ENCODE results near the gene DIMT1.

DNA sequence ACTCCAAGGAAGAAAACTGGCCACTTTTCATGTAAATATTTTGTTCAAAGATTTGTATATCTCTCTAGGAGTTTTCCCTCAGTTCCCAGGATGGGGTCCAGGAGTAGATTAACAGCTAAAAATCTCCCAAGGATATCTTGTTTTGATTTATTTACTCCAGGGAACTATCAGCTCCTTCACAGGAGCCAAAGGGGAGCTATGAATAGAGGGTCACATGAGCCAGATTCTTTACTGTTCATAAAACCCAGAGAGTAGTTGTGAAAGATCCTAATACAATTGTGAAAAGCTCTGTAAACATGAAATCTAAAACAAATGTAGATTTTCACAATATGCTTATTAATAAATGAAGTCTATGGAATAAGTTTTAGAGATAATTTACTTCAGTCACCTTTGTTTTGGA lies 16.9 kb downstream of the DIMT1 start:
- TF ChIP-seq, protein P1, sequence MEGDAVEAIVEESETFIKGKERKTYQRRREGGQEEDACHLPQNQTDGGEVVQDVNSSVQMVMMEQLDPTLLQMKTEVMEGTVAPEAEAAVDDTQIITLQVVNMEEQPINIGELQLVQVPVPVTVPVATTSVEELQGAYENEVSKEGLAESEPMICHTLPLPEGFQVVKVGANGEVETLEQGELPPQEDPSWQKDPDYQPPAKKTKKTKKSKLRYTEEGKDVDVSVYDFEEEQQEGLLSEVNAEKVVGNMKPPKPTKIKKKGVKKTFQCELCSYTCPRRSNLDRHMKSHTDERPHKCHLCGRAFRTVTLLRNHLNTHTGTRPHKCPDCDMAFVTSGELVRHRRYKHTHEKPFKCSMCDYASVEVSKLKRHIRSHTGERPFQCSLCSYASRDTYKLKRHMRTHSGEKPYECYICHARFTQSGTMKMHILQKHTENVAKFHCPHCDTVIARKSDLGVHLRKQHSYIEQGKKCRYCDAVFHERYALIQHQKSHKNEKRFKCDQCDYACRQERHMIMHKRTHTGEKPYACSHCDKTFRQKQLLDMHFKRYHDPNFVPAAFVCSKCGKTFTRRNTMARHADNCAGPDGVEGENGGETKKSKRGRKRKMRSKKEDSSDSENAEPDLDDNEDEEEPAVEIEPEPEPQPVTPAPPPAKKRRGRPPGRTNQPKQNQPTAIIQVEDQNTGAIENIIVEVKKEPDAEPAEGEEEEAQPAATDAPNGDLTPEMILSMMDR (tag by site-specific recombination; IDR thresholded peaks at IDR 0.05), result no peak
- no peak for TF ChIP-seq ZBTB1 (tag by site-specific recombination; IDR thresholded peaks at IDR 0.05)
- no peak for TF ChIP-seq ZNF747 (tag by site-specific recombination; IDR thresholded peaks at IDR 0.05)
- TF ChIP-seq ZNF174 (tag by site-specific recombination; IDR thresholded peaks at IDR 0.05), result no peak
- TF ChIP-seq KLF8 (tag by site-specific recombination; IDR thresholded peaks at IDR 0.05), result no peak
- no peak for TF ChIP-seq YY1 (tag by site-specific recombination; IDR thresholded peaks at IDR 0.05)
- no peak for TF ChIP-seq ZNF416 (tag by site-specific recombination; IDR thresholded peaks at IDR 0.05)
- TF ChIP-seq, protein P2, sequence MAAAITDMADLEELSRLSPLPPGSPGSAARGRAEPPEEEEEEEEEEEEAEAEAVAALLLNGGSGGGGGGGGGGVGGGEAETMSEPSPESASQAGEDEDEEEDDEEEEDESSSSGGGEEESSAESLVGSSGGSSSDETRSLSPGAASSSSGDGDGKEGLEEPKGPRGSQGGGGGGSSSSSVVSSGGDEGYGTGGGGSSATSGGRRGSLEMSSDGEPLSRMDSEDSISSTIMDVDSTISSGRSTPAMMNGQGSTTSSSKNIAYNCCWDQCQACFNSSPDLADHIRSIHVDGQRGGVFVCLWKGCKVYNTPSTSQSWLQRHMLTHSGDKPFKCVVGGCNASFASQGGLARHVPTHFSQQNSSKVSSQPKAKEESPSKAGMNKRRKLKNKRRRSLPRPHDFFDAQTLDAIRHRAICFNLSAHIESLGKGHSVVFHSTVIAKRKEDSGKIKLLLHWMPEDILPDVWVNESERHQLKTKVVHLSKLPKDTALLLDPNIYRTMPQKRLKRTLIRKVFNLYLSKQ (tag by site-specific recombination; IDR thresholded peaks at IDR 0.05; ENCODE audit: borderline replicate concordance), result no peak
- TF ChIP-seq ZNF701 (tag by site-specific recombination; IDR thresholded peaks at IDR 0.05), result no peak
- no peak for TF ChIP-seq ZNF501 (tag by site-specific recombination; IDR thresholded peaks at IDR 0.05)
- no peak for TF ChIP-seq ZBTB7A (tag by site-specific recombination; IDR thresholded peaks at IDR 0.05; ENCODE audit: low read depth)
- TF ChIP-seq, protein P3, sequence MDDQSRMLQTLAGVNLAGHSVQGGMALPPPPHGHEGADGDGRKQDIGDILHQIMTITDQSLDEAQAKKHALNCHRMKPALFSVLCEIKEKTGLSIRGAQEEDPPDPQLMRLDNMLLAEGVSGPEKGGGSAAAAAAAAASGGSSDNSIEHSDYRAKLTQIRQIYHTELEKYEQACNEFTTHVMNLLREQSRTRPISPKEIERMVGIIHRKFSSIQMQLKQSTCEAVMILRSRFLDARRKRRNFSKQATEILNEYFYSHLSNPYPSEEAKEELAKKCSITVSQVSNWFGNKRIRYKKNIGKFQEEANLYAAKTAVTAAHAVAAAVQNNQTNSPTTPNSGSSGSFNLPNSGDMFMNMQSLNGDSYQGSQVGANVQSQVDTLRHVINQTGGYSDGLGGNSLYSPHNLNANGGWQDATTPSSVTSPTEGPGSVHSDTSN (CRISPR knock-in tag; IDR thresholded peaks at IDR 0.05), result no peak
- TF ChIP-seq BCL11A (tag by site-specific recombination; IDR thresholded peaks at IDR 0.05; ENCODE audit: low read depth), result no peak
